HCT116 (cell line): ENCODE data around the gene CREB3L1.

Experiments used
- CTCF ChIP-seq, 3 experiments: fragments of 200-600 bp in 1 of 3; sonication (generic) in 1 of 3; IDR thresholded peaks in 2 of 3; conservative IDR thresholded peaks in 1 of 3; 2 replicates each; pipeline ENCODE4 v1.5.1; 2012 to 2017; ENCODE audit warnings: low read depth in 2 of 3, low read length in 2 of 3, antibody characterized with exemption in 1 of 3, borderline replicate concordance in 1 of 3, control low read depth in 1 of 3, mild to moderate bottlenecking in 1 of 3, mixed read lengths in 1 of 3, mixed run types in 1 of 3, moderate library complexity in 1 of 3; ENCODE audit not compliant: insufficient read depth in 1 of 3
- EGR1 ChIP-seq: IDR thresholded peaks from 2 replicates; pipeline ENCODE4 v1.6.1; 2012; ENCODE audit warnings: low read depth
- EZH2 ChIP-seq: fragments of 200-600 bp; sonication (generic); IDR thresholded peaks from 2 replicates; pipeline ENCODE4 v1.6.1; 2017; ENCODE audit warnings: antibody characterized with exemption, mixed run types
- MAX ChIP-seq: IDR thresholded peaks from 2 replicates; pipeline ENCODE4 v1.6.1; 2012
- POLR2A ChIP-seq: IDR thresholded peaks from 2 replicates; pipeline ENCODE4 v1.7.0; 2011; ENCODE audit warnings: borderline replicate concordance; ENCODE audit not compliant: insufficient read depth, insufficient read length; ENCODE audit errors: extremely low read depth
- RAD21 ChIP-seq: IDR thresholded peaks from 2 replicates; pipeline ENCODE4 v1.6.1; 2012; ENCODE audit warnings: low read depth, mild to moderate bottlenecking
- REST ChIP-seq: IDR thresholded peaks from 2 replicates; pipeline ENCODE4 v1.6.1; 2012; ENCODE audit warnings: low read depth
- SIN3A ChIP-seq: IDR thresholded peaks from 2 replicates; pipeline ENCODE4 v1.6.1; 2012; ENCODE audit warnings: low read depth
- SP1 ChIP-seq: IDR thresholded peaks from 2 replicates; pipeline ENCODE4 v1.6.1; 2012; ENCODE audit warnings: low read depth
- TCF7L2 ChIP-seq: IDR thresholded peaks from 2 replicates; pipeline ENCODE4 v1.7.0; 2011; ENCODE audit warnings: borderline replicate concordance, inconsistent platforms; ENCODE audit not compliant: insufficient read depth, insufficient read length; ENCODE audit errors: extremely low read depth
- YY1 ChIP-seq: IDR thresholded peaks from 2 replicates; pipeline ENCODE4 v1.6.1; 2011; ENCODE audit warnings: low read length, low read depth, moderate library complexity, mild to moderate bottlenecking; ENCODE audit not compliant: insufficient replicate concordance; ENCODE audit errors: extremely low read depth
- ZBTB33 ChIP-seq: IDR thresholded peaks from 2 replicates; pipeline ENCODE4 v1.6.1; 2011; ENCODE audit warnings: mild to moderate bottlenecking, low read length, moderate library complexity; ENCODE audit not compliant: insufficient replicate concordance; ENCODE audit errors: extremely low read depth
- ZNF274 ChIP-seq: fragments of 200-500 bp; sonication (Bioruptor generic); IDR thresholded peaks from 2 replicates; pipeline ENCODE4 v1.6.1; 2014; ENCODE audit warnings: mild to moderate bottlenecking, low read depth, low read length, inconsistent platforms

GRCh38 chr11:46345131-46345597 is 67.7 kb downstream of the CREB3L1 start:
- TF ChIP-seq CTCF (IDR thresholded peaks at IDR 0.05 in 2 of 3, conservative IDR thresholded peaks at IDR 0.05 in 1 of 3; ENCODE audit: borderline replicate concordance in 1 of 3, insufficient read depth in 1 of 3, low read depth in 2 of 3, low read length in 2 of 3) (no peak), ZNF274 (no peak), ZBTB33 (no peak), YY1 (no peak), POLR2A (no peak), TCF7L2 (no peak), REST (no peak), SIN3A (no peak), EZH2 (no peak), SP1 (no peak), EGR1 (no peak), MAX (no peak), RAD21 (no peak)
